ENCODE results near the gene TMEM270. TPM values are rescaled to one million over a fixed set of nuclear protein-coding genes. Genes with fewer than 3 reads are reported as not detected.

TMEM270 gene
- total RNA-seq, 1 experiment from 2014 or later: not detected

DNA sequence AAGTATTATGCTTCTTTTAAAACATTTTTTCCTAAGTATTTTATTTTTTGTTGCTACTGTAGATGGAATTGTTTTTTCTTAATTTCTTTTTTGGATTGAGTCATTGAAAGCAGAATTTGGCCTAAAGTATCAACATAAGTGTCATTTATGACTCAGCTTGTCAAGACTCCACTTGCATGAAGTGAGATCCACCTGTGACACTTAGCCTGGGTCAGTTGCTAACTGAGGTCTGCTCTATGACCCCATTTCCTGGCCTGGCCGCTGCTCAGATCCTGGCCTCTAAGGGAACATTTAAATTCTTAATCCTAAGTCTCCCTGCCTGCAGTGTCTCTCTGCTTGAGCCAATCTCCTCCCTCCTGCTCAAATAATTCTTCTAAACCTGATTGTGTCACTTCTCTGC is 35.5 kb downstream of the TMEM270 start:
- ChIA-PET POLR2A (interaction anchor here (0.5 kb wide), 1 partner anchor 183 kb away, joined by 6 read pairs; no protein-coding TSS in a partner anchor), CTCF (interaction anchor here (1.1 to 1.6 kb wide), 3 partner anchors 13 to 130 kb away, joined by 3 to 5 read pairs (median 5); no protein-coding TSS in a partner anchor)
- no peaks in the 10 kb centered on the region for H3K9me3 Mint-ChIP-seq (ENCODE audit: unreplicated experiment)
- DNase-seq (ENCODE audit: unreplicated experiment): peak; percentile 44
- TF ChIP-seq, protein P1, sequence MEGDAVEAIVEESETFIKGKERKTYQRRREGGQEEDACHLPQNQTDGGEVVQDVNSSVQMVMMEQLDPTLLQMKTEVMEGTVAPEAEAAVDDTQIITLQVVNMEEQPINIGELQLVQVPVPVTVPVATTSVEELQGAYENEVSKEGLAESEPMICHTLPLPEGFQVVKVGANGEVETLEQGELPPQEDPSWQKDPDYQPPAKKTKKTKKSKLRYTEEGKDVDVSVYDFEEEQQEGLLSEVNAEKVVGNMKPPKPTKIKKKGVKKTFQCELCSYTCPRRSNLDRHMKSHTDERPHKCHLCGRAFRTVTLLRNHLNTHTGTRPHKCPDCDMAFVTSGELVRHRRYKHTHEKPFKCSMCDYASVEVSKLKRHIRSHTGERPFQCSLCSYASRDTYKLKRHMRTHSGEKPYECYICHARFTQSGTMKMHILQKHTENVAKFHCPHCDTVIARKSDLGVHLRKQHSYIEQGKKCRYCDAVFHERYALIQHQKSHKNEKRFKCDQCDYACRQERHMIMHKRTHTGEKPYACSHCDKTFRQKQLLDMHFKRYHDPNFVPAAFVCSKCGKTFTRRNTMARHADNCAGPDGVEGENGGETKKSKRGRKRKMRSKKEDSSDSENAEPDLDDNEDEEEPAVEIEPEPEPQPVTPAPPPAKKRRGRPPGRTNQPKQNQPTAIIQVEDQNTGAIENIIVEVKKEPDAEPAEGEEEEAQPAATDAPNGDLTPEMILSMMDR (IDR thresholded peaks at IDR 0.05; ENCODE audit: unreplicated experiment): no peak
- intact Hi-C loops (cut with micrococcal nuclease): no loop called here
- H3K27me3 Mint-ChIP-seq (ENCODE audit: insufficient read depth, unreplicated experiment): no peaks in the 10 kb centered on the region
- H3K36me3 Mint-ChIP-seq (ENCODE audit: insufficient read depth, unreplicated experiment): peaks cover 6% of the 10 kb centered on the region
- no peak overlapping the region for H3K4me3 Mint-ChIP-seq (ENCODE audit: unreplicated experiment)
- peaks cover 28% of the 10 kb centered on the region for H3K4me1 Mint-ChIP-seq (ENCODE audit: insufficient read depth, unreplicated experiment)
- no peak overlapping the region for H3K27ac Mint-ChIP-seq (ENCODE audit: low read depth, unreplicated experiment)
- no TSS peak for BruUV-seq (replicated peaks)

DNA sequence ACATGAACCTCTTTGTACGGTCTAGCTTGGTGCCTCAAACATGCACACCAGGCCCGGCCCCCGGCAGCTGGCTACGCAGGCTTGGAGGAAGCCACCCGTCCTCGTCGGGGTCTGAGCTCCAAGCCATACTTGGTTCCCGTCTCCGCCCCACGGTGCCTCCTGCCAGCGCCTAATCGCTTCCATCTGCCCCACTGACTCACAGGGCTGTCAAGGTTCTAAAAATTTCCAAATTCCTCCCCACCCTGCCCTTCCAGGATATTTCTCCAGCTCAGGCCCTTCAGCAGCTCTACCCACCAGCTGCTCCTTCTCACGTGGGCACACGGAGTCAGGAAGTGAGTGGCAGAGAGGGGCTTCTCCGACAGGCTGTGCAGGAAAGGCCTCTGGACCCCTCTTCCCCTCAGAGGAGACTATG is 38.8 kb downstream of the TMEM270 start:
- CTCF ChIA-PET: interaction anchor here (0.6 to 2.5 kb wide), 2 partner anchors 127 to 503 kb away, joined by 5 to 7 read pairs; no protein-coding TSS in a partner anchor
- H3K36me3 Mint-ChIP-seq (ENCODE audit: insufficient read depth, unreplicated experiment): peaks cover 6% of the 10 kb centered on the region
- H3K27ac Mint-ChIP-seq (ENCODE audit: low read depth, unreplicated experiment): no peak overlapping the region
- DNase-seq (ENCODE audit: unreplicated experiment): peak; percentile 68
- no peaks in the 10 kb centered on the region for H3K9me3 Mint-ChIP-seq (ENCODE audit: unreplicated experiment)
- no peaks in the 10 kb centered on the region for H3K27me3 Mint-ChIP-seq (ENCODE audit: insufficient read depth, unreplicated experiment)
- no peak overlapping the region for H3K4me3 Mint-ChIP-seq (ENCODE audit: unreplicated experiment)
- no TSS peak for BruUV-seq (replicated peaks)
- intact Hi-C loops (cut with micrococcal nuclease): no loop called here
- TF ChIP-seq, protein P1 (IDR thresholded peaks at IDR 0.05; ENCODE audit: unreplicated experiment): no peak
- peaks cover 18% of the 10 kb centered on the region for H3K4me1 Mint-ChIP-seq (ENCODE audit: insufficient read depth, unreplicated experiment)
- POLR2A ChIA-PET: no interaction called here

DNA sequence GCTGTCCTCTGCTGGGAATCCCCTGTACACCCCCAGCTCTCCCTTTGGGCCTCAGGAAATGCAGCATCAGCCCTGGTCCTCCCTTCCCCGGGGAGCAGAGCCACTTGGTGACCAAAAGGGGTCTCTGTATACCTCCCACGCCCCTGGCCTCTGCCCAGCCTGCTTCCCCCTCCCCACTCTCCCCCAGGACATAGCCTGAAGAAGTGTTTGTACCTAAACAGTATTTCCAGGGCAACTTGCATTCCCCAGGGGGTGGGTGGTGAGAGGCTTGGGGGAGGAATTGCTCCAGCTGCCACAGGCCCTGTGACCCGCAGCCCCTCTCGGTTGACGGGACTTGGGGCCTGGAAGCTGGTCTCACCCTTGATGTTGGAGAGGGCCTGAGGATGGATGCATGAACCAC is 39.3 kb downstream of the TMEM270 start:
- DNase-seq (ENCODE audit: unreplicated experiment): no peak
- no peaks in the 10 kb centered on the region for H3K9me3 Mint-ChIP-seq (ENCODE audit: unreplicated experiment)
- no TSS peak for BruUV-seq (replicated peaks)
- H3K4me1 Mint-ChIP-seq (ENCODE audit: insufficient read depth, unreplicated experiment): peaks cover 16% of the 10 kb centered on the region
- CTCF ChIA-PET: interaction anchor here (0.6 to 2.5 kb wide), 2 partner anchors 127 to 503 kb away, joined by 5 to 7 read pairs; no protein-coding TSS in a partner anchor
- intact Hi-C loops (cut with micrococcal nuclease): no loop called here
- no peaks in the 10 kb centered on the region for H3K27me3 Mint-ChIP-seq (ENCODE audit: insufficient read depth, unreplicated experiment)
- TF ChIP-seq, protein P1 (IDR thresholded peaks at IDR 0.05; ENCODE audit: unreplicated experiment): no peak
- POLR2A ChIA-PET: no interaction called here
- no peak overlapping the region for H3K4me3 Mint-ChIP-seq (ENCODE audit: unreplicated experiment)
- no peak overlapping the region for H3K27ac Mint-ChIP-seq (ENCODE audit: low read depth, unreplicated experiment)
- H3K36me3 Mint-ChIP-seq (ENCODE audit: insufficient read depth, unreplicated experiment): peaks cover 6% of the 10 kb centered on the region

DNA sequence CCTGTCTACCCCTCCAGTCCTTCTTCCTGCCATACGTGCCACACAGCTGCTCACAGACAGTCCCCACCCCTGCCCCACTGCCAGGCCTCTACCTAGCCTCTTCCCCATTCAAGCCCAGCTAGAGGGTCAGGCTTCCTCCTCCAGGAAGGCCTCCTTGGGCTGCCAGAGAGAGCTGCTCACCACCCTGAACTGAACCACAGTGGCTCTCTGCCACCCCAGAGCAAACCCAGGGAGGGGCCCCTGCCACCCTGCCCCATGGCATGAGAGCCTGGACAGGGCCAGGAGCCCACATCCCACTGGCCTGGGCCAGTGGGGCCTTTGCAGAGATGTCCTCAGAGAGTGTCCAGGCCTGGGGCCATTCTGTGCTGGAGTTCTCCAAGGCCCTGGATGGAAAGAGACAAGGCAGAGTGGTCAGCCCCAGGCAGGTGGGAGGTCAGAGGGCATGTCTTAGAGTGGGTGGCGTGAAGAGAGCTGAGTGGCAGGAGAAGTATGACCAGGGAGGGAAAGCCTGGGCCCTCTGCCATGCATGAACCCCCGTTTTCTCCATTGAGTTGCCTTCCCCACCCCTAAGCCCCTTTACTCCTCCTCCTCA is 40.4 kb downstream of the TMEM270 start:
- no peaks in the 10 kb centered on the region for H3K27me3 Mint-ChIP-seq (ENCODE audit: insufficient read depth, unreplicated experiment)
- no TSS peak for BruUV-seq (replicated peaks)
- no peak overlapping the region for H3K27ac Mint-ChIP-seq (ENCODE audit: low read depth, unreplicated experiment)
- H3K36me3 Mint-ChIP-seq (ENCODE audit: insufficient read depth, unreplicated experiment): peaks cover 6% of the 10 kb centered on the region
- no peak overlapping the region for H3K4me3 Mint-ChIP-seq (ENCODE audit: unreplicated experiment)
- peaks cover 16% of the 10 kb centered on the region for H3K4me1 Mint-ChIP-seq (ENCODE audit: insufficient read depth, unreplicated experiment)
- H3K9me3 Mint-ChIP-seq (ENCODE audit: unreplicated experiment): no peaks in the 10 kb centered on the region
- ChIA-PET CTCF (interaction anchor here (2.5 kb wide), 1 partner anchor 126 kb away, joined by 5 read pairs; no protein-coding TSS in a partner anchor), POLR2A (no interaction called here)
- intact Hi-C loops (cut with micrococcal nuclease): no loop called here
- TF ChIP-seq, protein P1 (IDR thresholded peaks at IDR 0.05; ENCODE audit: unreplicated experiment): no peak
- no peak for DNase-seq (ENCODE audit: unreplicated experiment)
